Mesenchymal stem cell (in vitro differentiated cells and primary cell): ENCODE measurements around the gene SCN7A.

Experiments
- DNase-seq: peaks from one replicate; pipeline ENCODE4 v3.0.0-alpha.2; 2013
- H2AFZ ChIP-seq: one replicate; pipeline ENCODE4 v1.6.1; 2013; ENCODE audit warnings: low read depth, mild to moderate bottlenecking, control low read depth, inconsistent platforms, low read length, moderate library complexity
- H2AK5ac ChIP-seq: 2 replicates; pipeline ENCODE4 v1.6.1; 2013; ENCODE audit warnings: low read length, moderate library complexity, mild to moderate bottlenecking, inconsistent platforms; ENCODE audit not compliant: severe bottlenecking
- H2BK120ac ChIP-seq: one replicate; pipeline ENCODE4 v1.6.1; 2013; ENCODE audit warnings: low read depth, mild to moderate bottlenecking, inconsistent platforms, low read length, moderate library complexity
- H2BK12ac ChIP-seq, 2 experiments: one replicate each; pipeline ENCODE4 v1.6.1; 2013; ENCODE audit warnings: inconsistent platforms in 2 of 2, low read length in 2 of 2, mild to moderate bottlenecking in 2 of 2, moderate library complexity in 2 of 2, control low read depth in 1 of 2
- H2BK15ac ChIP-seq: one replicate; pipeline ENCODE4 v1.6.1; 2013; ENCODE audit warnings: mild to moderate bottlenecking, low read depth, inconsistent platforms; ENCODE audit not compliant: poor library complexity, severe bottlenecking
- H2BK5ac ChIP-seq: 2 replicates; pipeline ENCODE4 v1.6.1; 2013; ENCODE audit warnings: low read depth, mild to moderate bottlenecking, low read length, control low read depth, inconsistent platforms; ENCODE audit not compliant: poor library complexity, severe bottlenecking
- H3K14ac ChIP-seq, 2 experiments: one replicate each; pipeline ENCODE4 v1.6.1; 2013; ENCODE audit warnings: inconsistent platforms in 2 of 2, low read length in 2 of 2, control low read depth in 1 of 2, mild to moderate bottlenecking in 1 of 2, moderate library complexity in 1 of 2
- H3K18ac ChIP-seq, 2 experiments: one replicate each; pipeline ENCODE4 v1.6.1; 2013; ENCODE audit warnings: inconsistent platforms in 2 of 2, low read length in 2 of 2, control low read depth in 1 of 2, low read depth in 1 of 2, mild to moderate bottlenecking in 1 of 2
- H3K23ac ChIP-seq, 2 experiments: one replicate each; pipeline ENCODE4 v1.6.1; 2013; ENCODE audit warnings: inconsistent platforms in 2 of 2, low read length in 2 of 2, mild to moderate bottlenecking in 2 of 2, moderate library complexity in 2 of 2, control low read depth in 1 of 2
- H3K27ac ChIP-seq: 2 replicates; pipeline ENCODE4 v1.5.1; 2013; ENCODE audit warnings: mild to moderate bottlenecking, moderate library complexity, low read length, control low read depth, inconsistent platforms; ENCODE audit not compliant: poor library complexity, severe bottlenecking
- H3K27me3 ChIP-seq, 2 experiments: 2 replicates each; pipeline versions ENCODE4 v1.6.1 to v1.7.0; 2013; ENCODE audit warnings: low read length in 2 of 2, mild to moderate bottlenecking in 2 of 2, moderate library complexity in 2 of 2, control low read depth in 1 of 2, inconsistent platforms in 1 of 2; ENCODE audit not compliant: control insufficient read depth in 1 of 2, insufficient read depth in 1 of 2
- H3K36me3 ChIP-seq, 2 experiments: 2 replicates each; pipeline versions ENCODE4 v1.6.1 to v1.7.0; 2013; ENCODE audit warnings: low read length in 2 of 2, control low read depth in 1 of 2, inconsistent platforms in 1 of 2, low read depth in 1 of 2, mild to moderate bottlenecking in 1 of 2; ENCODE audit not compliant: insufficient read depth in 2 of 2, control insufficient read depth in 1 of 2
- H3K4ac ChIP-seq, 2 experiments: one replicate each; pipeline ENCODE4 v1.6.1; 2013; ENCODE audit warnings: inconsistent platforms in 2 of 2, low read length in 2 of 2, mild to moderate bottlenecking in 2 of 2, moderate library complexity in 2 of 2, control low read depth in 1 of 2, low read depth in 1 of 2
- H3K4me1 ChIP-seq: 2 replicates; pipeline ENCODE4 v1.6.1; 2013; ENCODE audit warnings: low read depth, low read length, control low read depth; ENCODE audit not compliant: control insufficient read depth, insufficient read depth
- H3K4me2 ChIP-seq: 2 replicates; pipeline ENCODE4 v1.6.1; 2013; ENCODE audit warnings: low read length, mild to moderate bottlenecking, inconsistent platforms; ENCODE audit not compliant: poor library complexity, severe bottlenecking
- H3K4me3 ChIP-seq, 2 experiments: 2 replicates each; pipeline versions ENCODE4 v1.5.1 to v1.7.0; 2013; ENCODE audit warnings: low read length in 2 of 2, mild to moderate bottlenecking in 2 of 2, control low read depth in 1 of 2, low read depth in 1 of 2; ENCODE audit not compliant: insufficient read depth in 1 of 2
- H3K79me1 ChIP-seq: replicated peaks from 2 replicates; pipeline ENCODE4 v1.6.1; 2013; ENCODE audit warnings: mild to moderate bottlenecking, control low read depth, low read length, inconsistent platforms; ENCODE audit not compliant: poor library complexity, severe bottlenecking
- H3K9ac ChIP-seq: 2 replicates; pipeline ENCODE4 v1.7.0; 2013; ENCODE audit warnings: mild to moderate bottlenecking, low read length, moderate library complexity
- H3K9me3 ChIP-seq: 2 replicates; pipeline ENCODE4 v1.7.0; 2013; ENCODE audit warnings: mild to moderate bottlenecking, low read length; ENCODE audit not compliant: control insufficient read depth
- H4K8ac ChIP-seq: one replicate; pipeline ENCODE4 v1.6.1; 2013; ENCODE audit warnings: inconsistent platforms, mild to moderate bottlenecking, low read length, moderate library complexity
- H4K91ac ChIP-seq: one replicate; pipeline ENCODE4 v1.6.1; 2013; ENCODE audit warnings: mild to moderate bottlenecking, low read length, inconsistent platforms
- WGBS: methylation state at CpG from one replicate; pipeline ENCODE4 v1.1.7; 2013; ENCODE audit warnings: mixed read lengths; 5-methylcytosine and 5-hydroxymethylcytosine counted together

Gene SCN7A

DNA sequence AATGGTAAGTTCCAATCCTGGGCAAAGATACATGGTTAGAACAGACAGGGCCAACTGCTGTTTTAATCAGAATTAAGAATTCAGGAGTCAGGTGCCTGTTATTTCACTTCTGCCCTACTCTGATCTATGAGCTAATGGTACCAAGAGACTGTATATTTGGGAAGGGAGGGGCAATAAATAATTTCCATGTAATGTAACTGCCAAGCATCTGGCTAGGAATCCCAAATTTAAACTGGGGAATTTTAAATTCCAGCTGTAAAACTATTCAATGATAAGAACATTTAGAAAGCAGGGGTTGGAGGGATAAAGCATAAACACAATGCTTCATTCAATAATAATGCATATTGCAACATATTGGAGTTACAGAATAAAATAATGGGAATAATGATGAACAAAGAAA is 49.7 kb downstream of the SCN7A start:
- Histone ChIP-seq H3K4ac (no peak overlapping the region), H3K4me1 (no peaks in the 10 kb centered on the region)

DNA sequence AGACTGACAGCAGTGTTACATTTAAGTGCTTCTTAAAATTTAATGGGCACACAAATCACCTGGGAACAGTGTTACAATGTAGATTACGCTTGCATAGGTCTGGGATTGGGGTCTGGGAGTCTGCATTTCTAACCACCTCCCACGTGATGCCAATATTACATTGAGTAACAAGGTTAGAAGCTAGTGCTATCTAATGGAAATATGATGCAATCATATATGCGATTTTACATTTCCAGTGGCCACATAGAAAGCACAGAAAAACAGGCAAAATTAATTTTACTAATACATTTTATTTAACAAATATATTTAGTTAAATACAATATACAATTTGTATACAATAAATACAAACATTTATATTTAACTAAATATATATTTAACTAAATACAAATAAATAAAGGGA is 53.7 kb downstream of the SCN7A start:
- DNase-seq: no peak
- no peak overlapping the region for H2BK5ac ChIP-seq
- H2BK120ac ChIP-seq: no peak overlapping the region
- no peak overlapping the region for H2BK15ac ChIP-seq
- H2BK12ac ChIP-seq: no peak overlapping the region
- H4K8ac ChIP-seq: no peak overlapping the region
- no peak overlapping the region for H3K4me3 ChIP-seq
- no peak overlapping the region for H2AFZ ChIP-seq
- H3K9me3 ChIP-seq: no peaks in the 10 kb centered on the region
- no peak overlapping the region for H3K23ac ChIP-seq
- H2AK5ac ChIP-seq: no peak overlapping the region
- H3K27me3 ChIP-seq: no peaks in the 10 kb centered on the region
- H3K79me1 ChIP-seq: no peaks in the 10 kb centered on the region
- no peaks in the 10 kb centered on the region for H3K4me1 ChIP-seq
- H3K18ac ChIP-seq: no peak overlapping the region
- H3K36me3 ChIP-seq: no peaks in the 10 kb centered on the region
- H3K9ac ChIP-seq: no peak overlapping the region
- H3K14ac ChIP-seq: no peak overlapping the region
- 42% methylated on average over 1 of the region's 3 CpGs for WGBS
- no peak overlapping the region for H3K4me2 ChIP-seq
- no peak overlapping the region for H4K91ac ChIP-seq
- H3K4ac ChIP-seq: no peak overlapping the region
- H3K27ac ChIP-seq: no peak overlapping the region

More for the DNA sequence above, 49.7 kb downstream of the SCN7A start:
- H2AK5ac ChIP-seq: no peak overlapping the region
- H4K91ac ChIP-seq: no peak overlapping the region
- H3K4me2 ChIP-seq: no peak overlapping the region
- no peak overlapping the region for H3K4me3 ChIP-seq
- H3K9ac ChIP-seq: no peak overlapping the region
- DNase-seq: no peak
- H3K14ac ChIP-seq: no peak overlapping the region
- H3K36me3 ChIP-seq: no peaks in the 10 kb centered on the region
- no peak overlapping the region for H2AFZ ChIP-seq
- H2BK15ac ChIP-seq: no peak overlapping the region
- no peak overlapping the region for H2BK120ac ChIP-seq
- H3K27ac ChIP-seq: no peak overlapping the region
- H2BK5ac ChIP-seq: no peak overlapping the region
- H3K23ac ChIP-seq: no peak overlapping the region
- no peak overlapping the region for H2BK12ac ChIP-seq
- no peak overlapping the region for H4K8ac ChIP-seq
- no peak overlapping the region for H3K18ac ChIP-seq
- no peaks in the 10 kb centered on the region for H3K9me3 ChIP-seq
- H3K27me3 ChIP-seq: no peaks in the 10 kb centered on the region
- no peaks in the 10 kb centered on the region for H3K79me1 ChIP-seq

GRCh38 chr2:166439078-166439477 is 55.0 kb downstream of the SCN7A start:
- no peaks in the 10 kb centered on the region for H3K9me3 ChIP-seq
- H3K14ac ChIP-seq: no peak overlapping the region
- no peak overlapping the region for H2BK120ac ChIP-seq
- no peak overlapping the region for H2AK5ac ChIP-seq
- H3K4me3 ChIP-seq: no peak overlapping the region
- H3K9ac ChIP-seq: no peak overlapping the region
- no peak overlapping the region for H4K91ac ChIP-seq
- no peak overlapping the region for H3K27ac ChIP-seq
- H2BK5ac ChIP-seq: no peak overlapping the region
- no peaks in the 10 kb centered on the region for H3K79me1 ChIP-seq
- H2BK15ac ChIP-seq: no peak overlapping the region
- no peak overlapping the region for H2BK12ac ChIP-seq
- no peak for DNase-seq
- H3K4ac ChIP-seq: no peak overlapping the region
- H3K27me3 ChIP-seq: no peaks in the 10 kb centered on the region
- H3K18ac ChIP-seq: no peak overlapping the region
- H4K8ac ChIP-seq: no peak overlapping the region
- no peaks in the 10 kb centered on the region for H3K4me1 ChIP-seq
- H3K4me2 ChIP-seq: no peak overlapping the region
- H3K23ac ChIP-seq: no peak overlapping the region
- no peak overlapping the region for H2AFZ ChIP-seq
- no peaks in the 10 kb centered on the region for H3K36me3 ChIP-seq

GRCh38 chr2:166436976-166437375 is 57.1 kb downstream of the SCN7A start:
- Histone ChIP-seq H3K4me2 (no peak overlapping the region), H2BK15ac (no peak overlapping the region), H3K27ac (no peak overlapping the region), H4K91ac (peak overlapping the region; percentile 39), H3K9me3 (no peaks in the 10 kb centered on the region), H3K4me3 (no peak overlapping the region), H3K36me3 (no peaks in the 10 kb centered on the region), H3K27me3 (no peaks in the 10 kb centered on the region), H3K9ac (no peak overlapping the region), H4K8ac (no peak overlapping the region), H3K14ac (no peak overlapping the region), H3K18ac (no peak overlapping the region), H2AK5ac (no peak overlapping the region), H3K79me1 (no peaks in the 10 kb centered on the region), H3K23ac (no peak overlapping the region), H2BK120ac (no peak overlapping the region), H2BK12ac (no peak overlapping the region), H2BK5ac (no peak overlapping the region), H2AFZ (peak overlapping the region; percentile 18), H3K4me1 (no peaks in the 10 kb centered on the region), H3K4ac (no peak overlapping the region)
- DNase-seq: no peak
- WGBS: 80% methylated on average over 1 of the region's 1 CpG
